Mammary epithelial cell (primary cell): ENCODE results near the gene HSP90B1.

Source experiments
- EZH2 ChIP-seq: IDR thresholded peaks from 2 replicates; pipeline ENCODE4 v1.6.1; 2012; ENCODE audit warnings: low read length, inconsistent platforms, borderline replicate concordance
- TF ChIP-seq, protein P1 (sequence below), 2 donors: IDR thresholded peaks in 1 of 2; conservative IDR thresholded peaks in 1 of 2; 2 replicates each; pipeline ENCODE4 v1.5.1; 2011 to 2012; ENCODE audit warnings: inconsistent platforms in 2 of 2, low read length in 2 of 2, mild to moderate bottlenecking in 2 of 2, control low read depth in 1 of 2, low read depth in 1 of 2; ENCODE audit not compliant: insufficient read depth in 1 of 2; ENCODE audit errors: extremely low read depth in 1 of 2

DNA sequence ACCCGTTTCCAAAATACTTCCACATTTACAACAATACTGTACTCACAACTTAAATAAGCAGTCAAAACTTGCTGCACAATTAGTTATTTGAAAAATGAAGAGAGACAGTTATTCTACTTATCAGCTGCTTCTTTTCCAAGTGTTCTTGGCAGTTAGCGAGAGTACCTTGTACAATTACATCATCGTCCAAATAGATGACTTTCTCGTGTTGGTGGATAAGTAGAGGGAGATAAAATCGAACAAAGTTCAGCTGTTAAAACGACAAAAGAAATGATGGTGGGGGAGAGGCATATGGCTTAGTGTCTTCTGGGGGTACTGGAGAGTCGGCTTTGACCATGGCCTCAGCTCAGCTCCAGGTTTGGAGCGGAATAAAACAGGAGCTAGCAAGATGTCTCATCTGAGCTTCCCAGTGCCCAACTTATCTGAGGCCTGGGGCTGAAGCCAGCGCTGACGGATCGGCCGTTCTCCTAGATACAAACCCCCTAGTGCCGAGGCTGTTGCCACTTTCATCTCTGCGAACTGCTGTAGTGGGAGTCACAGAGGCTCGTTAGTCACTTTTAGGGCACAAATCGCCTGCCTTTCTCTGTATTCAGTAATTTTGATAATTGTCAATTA is 67.2 kb downstream of the HSP90B1 start:
- no peak for TF ChIP-seq EZH2
- TF ChIP-seq, protein P1, sequence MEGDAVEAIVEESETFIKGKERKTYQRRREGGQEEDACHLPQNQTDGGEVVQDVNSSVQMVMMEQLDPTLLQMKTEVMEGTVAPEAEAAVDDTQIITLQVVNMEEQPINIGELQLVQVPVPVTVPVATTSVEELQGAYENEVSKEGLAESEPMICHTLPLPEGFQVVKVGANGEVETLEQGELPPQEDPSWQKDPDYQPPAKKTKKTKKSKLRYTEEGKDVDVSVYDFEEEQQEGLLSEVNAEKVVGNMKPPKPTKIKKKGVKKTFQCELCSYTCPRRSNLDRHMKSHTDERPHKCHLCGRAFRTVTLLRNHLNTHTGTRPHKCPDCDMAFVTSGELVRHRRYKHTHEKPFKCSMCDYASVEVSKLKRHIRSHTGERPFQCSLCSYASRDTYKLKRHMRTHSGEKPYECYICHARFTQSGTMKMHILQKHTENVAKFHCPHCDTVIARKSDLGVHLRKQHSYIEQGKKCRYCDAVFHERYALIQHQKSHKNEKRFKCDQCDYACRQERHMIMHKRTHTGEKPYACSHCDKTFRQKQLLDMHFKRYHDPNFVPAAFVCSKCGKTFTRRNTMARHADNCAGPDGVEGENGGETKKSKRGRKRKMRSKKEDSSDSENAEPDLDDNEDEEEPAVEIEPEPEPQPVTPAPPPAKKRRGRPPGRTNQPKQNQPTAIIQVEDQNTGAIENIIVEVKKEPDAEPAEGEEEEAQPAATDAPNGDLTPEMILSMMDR (conservative IDR thresholded peaks at IDR 0.05 in 1 of 2, IDR thresholded peaks at IDR 0.05 in 1 of 2; ENCODE audit: extremely low read depth in 1 of 2, insufficient read depth in 1 of 2, low read depth in 1 of 2, low read length in 2 of 2) = no peak
